ENCODE data around the gene IFNK. TPM values are rescaled to one million over a fixed set of nuclear protein-coding genes. Genes with fewer than 3 reads are reported as not detected.

IFNK gene
- total RNA-seq, 4 donors from 2014 or later = not detected

- no peak for ATAC-seq
- 10 to 20% methylated on average over 2 to 3 of the region's 8 CpGs for WGBS, 2 donors (ENCODE audit: low coverage in 1 of 2)
- H3K36me3 ChIP-seq = no peaks in the 10 kb centered on the region
- H3K27ac ChIP-seq = peak overlapping the region; percentile 93 to 99 (median 95)
- no peaks in the 10 kb centered on the region for H3K9me3 ChIP-seq
- peaks cover 0 to 36% (median 5%) of the 10 kb centered on the region in 3 donors for H3K4me1 ChIP-seq
- H3K27me3 ChIP-seq = no peaks in the 10 kb centered on the region
- TF ChIP-seq EP300 (IDR thresholded peaks at IDR 0.05) = no peak
- TF ChIP-seq POLR2AphosphoS5 (IDR thresholded peaks at IDR 0.05) = no peak
- TF ChIP-seq POLR2A (IDR thresholded peaks at IDR 0.05) = no peak
- no peak for TF ChIP-seq CTCF (IDR thresholded peaks at IDR 0.05)
- peak overlapping the region; percentile 81 for H3K4me3 ChIP-seq
Measured at GRCh38 chr9:27527702-27528075, 3.6 kb downstream of the IFNK start.

GRCh38 chr9:27528076-27528885 is 4.2 kb downstream of the IFNK start:
- Histone ChIP-seq H3K27ac (peak overlapping the region; percentile 93 to 99 (median 95)), H3K36me3 (no peaks in the 10 kb centered on the region), H3K27me3 (no peaks in the 10 kb centered on the region), H3K9me3 (no peaks in the 10 kb centered on the region), H3K4me1 (peaks cover 0 to 42% (median 5%) of the 10 kb centered on the region in 3 donors), H3K4me3 (peak overlapping the region; percentile 81)
- TF ChIP-seq CTCF (IDR thresholded peaks at IDR 0.05) = peak in 2 of 4 experiments; percentile 5 to 23
- no peak for TF ChIP-seq EP300 (IDR thresholded peaks at IDR 0.05)
- TF ChIP-seq POLR2A (IDR thresholded peaks at IDR 0.05) = peak; percentile 53 to 58
- peak; percentile 89 for TF ChIP-seq POLR2AphosphoS5 (IDR thresholded peaks at IDR 0.05)
- WGBS, 2 donors (ENCODE audit: low coverage in 1 of 2) = 2 to 5% methylated on average over 7 of the region's 44 CpGs
- peak; percentile 86 for ATAC-seq

GRCh38 chr9:27528886-27529315 is 4.8 kb downstream of the IFNK start:
- Histone ChIP-seq H3K36me3 (no peaks in the 10 kb centered on the region), H3K4me3 (peak overlapping the region; percentile 81), H3K27me3 (no peaks in the 10 kb centered on the region), H3K9me3 (no peaks in the 10 kb centered on the region), H3K4me1 (peaks cover 0 to 49% (median 5%) of the 10 kb centered on the region in 3 donors), H3K27ac (peak overlapping the region; percentile 93 to 99 (median 95))
- WGBS, 2 donors (ENCODE audit: low coverage in 1 of 2) = 0% methylated on average over 7 of the region's 25 CpGs; no CpG with 5 or more reads in 1 of the 2 donors
- ATAC-seq = peak; percentile 70
- TF ChIP-seq CTCF (IDR thresholded peaks at IDR 0.05) (peak in 2 of 4 experiments; percentile 21), EP300 (IDR thresholded peaks at IDR 0.05) (no peak), POLR2AphosphoS5 (IDR thresholded peaks at IDR 0.05) (peak; percentile 72), POLR2A (IDR thresholded peaks at IDR 0.05) (peak; percentile 29 to 52)

GRCh38 chr9:27529316-27530278 is 5.5 kb downstream of the IFNK start, which contains the start of gene MOB3B:
MOB3B (minus strand) TSS chr9:27529814; CDS start chr9:27455550, 74,264 bp downstream.
- WGBS, 2 donors (ENCODE audit: low coverage in 1 of 2) = 46 to 64% methylated on average over 3 to 4 of the region's 74 CpGs
- H3K4me1 ChIP-seq = peaks cover 0 to 56% (median 5%) of the 10 kb centered on the region in 3 donors
- peak; percentile 71 for ATAC-seq
- H3K4me3 ChIP-seq = peak within 1 kb of the TSS; percentile 81
- peak within 1 kb of the TSS; percentile 93 to 99 (median 95) for H3K27ac ChIP-seq
- TF ChIP-seq EP300 (IDR thresholded peaks at IDR 0.05) (no peak), POLR2A (IDR thresholded peaks at IDR 0.05) (peak in 1 of 2 donors; percentile 58), POLR2AphosphoS5 (IDR thresholded peaks at IDR 0.05) (peak; percentile 31), CTCF (IDR thresholded peaks at IDR 0.05) (peak; percentile 96 to 98 (median 98))
- no peaks in the 10 kb centered on the region for H3K36me3 ChIP-seq
- no peaks in the 10 kb centered on the region for H3K27me3 ChIP-seq
- H3K9me3 ChIP-seq = no peaks in the 10 kb centered on the region

All from gastroesophageal sphincter (tissue), 4 donors.